Jurkat, Clone E6-1 (cell line): Measurements from ENCODE around the gene ACBD3.
"Not testable (repeated sequence)": the region's sequence is repeated elsewhere in the genome, so short reads cannot be mapped to it uniquely, and the experiment has no call there.

Experiments
- DNase-seq: peaks from one replicate; pipeline ENCODE4 v3.0.0-alpha.2; 2011; ENCODE audit warnings: low read depth, low spot score
- H3K4me3 ChIP-seq: 2 replicates; pipeline ENCODE4 v1.5.1; 2011; ENCODE audit warnings: mild to moderate bottlenecking, low read length, control low read depth, moderate library complexity

The ACBD3 gene

DNA sequence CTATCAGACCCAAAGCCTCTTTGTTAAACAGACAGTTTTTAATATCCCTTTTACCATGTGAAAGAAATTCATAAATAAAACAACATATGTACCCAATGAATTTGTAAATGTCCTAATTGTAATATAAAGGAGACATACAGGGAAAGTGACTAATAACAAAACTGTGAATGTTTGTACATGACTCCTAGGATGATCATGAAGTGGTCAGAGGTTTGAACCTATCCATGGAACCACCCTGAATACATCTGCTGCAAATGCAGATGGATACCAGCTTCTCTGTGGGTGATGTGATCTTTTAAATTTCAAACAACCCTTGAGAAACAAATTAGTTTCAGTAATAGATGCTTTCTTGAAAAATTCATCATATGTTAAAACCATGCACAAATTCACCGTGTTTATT, 16.7 kb upstream of the ACBD3 start:
- DNase-seq, result no peak
- H3K4me3 ChIP-seq, result no peak overlapping the region

DNA sequence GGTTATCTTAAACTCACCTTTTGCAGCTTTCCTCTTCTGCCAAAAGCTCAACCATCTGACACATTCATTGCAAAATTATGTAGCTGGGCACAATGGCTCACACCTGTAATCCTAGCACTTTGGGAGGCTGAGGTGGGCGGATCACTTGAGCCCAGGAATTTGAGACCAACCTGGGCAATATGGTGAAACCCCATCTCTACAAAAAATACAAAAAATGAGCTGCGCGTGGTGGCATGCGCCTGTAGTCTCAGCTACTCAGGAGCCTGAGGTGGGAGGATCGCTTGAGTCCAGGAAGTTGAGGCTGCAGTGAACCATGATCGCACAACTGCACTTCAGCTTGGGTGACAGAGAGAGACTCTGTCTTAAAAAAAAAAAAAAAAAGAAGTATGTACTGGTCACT, 16.1 kb upstream of the ACBD3 start:
- not testable (repeated sequence) for DNase-seq

DNA sequence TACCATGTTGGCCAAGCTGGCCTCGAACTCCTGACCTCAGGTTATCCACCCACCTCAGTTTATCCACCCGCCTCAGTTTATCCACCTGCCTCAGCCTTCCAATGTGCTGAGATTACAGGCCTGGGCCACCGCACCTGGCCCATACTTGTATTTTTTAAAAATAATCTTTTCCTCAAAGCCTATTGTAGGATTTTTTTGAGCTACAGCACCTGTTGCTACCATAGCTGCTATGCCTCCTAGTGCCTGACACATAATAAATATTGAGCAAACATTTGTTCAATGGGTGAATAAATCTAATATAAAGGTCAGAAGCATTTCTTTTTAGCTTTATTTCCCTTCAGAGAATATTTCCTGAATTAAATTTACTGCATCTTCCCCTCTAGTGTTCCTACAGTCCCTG, 15.7 kb upstream of the ACBD3 start:
- H3K4me3 ChIP-seq, result no peak overlapping the region
- no peak for DNase-seq

More for the DNA sequence above, 16.1 kb upstream of the ACBD3 start:
- not testable (repeated sequence) for H3K4me3 ChIP-seq

DNA sequence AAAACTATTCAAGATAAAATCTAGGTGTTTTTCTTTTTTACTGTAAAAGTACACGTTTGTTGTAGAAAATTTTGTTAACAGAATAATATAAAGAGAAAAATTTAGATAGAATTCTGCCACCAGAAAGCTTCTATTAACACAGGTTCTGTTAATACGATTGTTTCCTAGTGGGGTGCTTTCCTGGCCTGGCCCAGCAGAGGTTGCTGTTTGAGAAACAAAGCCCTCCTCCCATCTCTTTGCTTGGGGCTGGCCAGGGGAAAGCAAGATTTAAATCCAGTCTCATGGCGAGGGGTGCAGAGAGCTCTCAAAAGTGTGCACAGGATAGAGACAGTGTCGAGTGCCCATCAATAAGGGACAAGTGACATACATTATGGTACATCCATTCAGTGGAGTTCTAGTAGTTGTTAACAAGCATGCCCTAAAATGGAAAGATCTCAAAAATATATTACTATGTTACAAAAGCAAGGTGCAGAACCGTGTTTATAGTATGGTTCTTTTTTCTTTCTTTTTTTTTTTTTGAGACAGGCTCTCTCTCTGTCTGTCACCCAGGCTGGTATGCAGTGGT, 14.6 kb upstream of the ACBD3 start:
- no peak overlapping the region for H3K4me3 ChIP-seq
- DNase-seq, result no peak

DNA sequence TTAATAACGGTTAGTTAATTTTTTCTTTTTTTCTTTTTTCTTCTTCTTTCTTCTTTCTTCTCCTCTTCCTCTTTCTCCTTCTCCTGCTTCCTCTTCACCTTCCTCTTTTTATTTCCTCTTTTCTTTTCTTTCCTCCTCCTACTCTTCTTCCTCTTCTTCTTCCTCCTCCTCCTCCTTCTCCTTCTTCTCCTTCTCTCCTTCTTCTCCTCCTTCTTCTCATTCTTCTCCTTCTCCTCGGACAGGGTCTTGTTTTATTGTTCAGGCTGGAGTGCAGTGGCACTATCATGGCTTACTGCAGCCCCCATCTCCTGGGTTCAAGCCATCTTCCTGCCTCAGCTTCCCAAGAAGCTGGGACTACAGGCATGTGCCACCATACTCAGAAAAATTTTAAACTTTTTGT, 13.4 kb upstream of the ACBD3 start:
- no peak for DNase-seq
- no peak overlapping the region for H3K4me3 ChIP-seq

GRCh38 chr1:226195144-226195543, 8.6 kb upstream of the ACBD3 start:
- no peak for DNase-seq
- no peak overlapping the region for H3K4me3 ChIP-seq

DNA sequence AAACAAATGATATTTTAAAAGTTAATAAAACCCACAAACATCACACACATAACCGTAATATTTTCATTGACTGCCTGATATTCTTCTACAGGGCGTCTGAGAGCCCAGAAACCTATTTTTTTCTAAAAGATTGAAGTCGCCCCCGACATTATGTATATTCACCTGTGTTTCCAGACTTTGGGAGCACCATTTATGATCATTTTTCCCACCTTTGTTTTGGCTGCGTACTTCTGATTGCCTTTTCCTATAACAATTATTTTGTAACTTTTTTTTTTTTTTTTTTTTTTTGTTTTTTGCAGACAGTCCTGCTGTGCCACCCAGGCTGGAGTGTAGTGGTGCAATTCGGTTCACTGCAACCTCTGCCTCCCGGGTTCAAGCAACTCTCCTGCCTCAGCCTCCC, 839 bp upstream of the ACBD3 start:
- DNase-seq, result no peak
- peak overlapping the region; percentile 88 for H3K4me3 ChIP-seq

GRCh38 chr1:226187019-226187322, 430 bp upstream of the ACBD3 start:
- DNase-seq, result no peak
- peak overlapping the region; percentile 88 for H3K4me3 ChIP-seq

- no peak for DNase-seq
- H3K4me3 ChIP-seq, result peak overlapping the region; percentile 88
Measured at GRCh38 chr1:226185141-226186036, 1.2 kb downstream of the ACBD3 start.

DNA sequence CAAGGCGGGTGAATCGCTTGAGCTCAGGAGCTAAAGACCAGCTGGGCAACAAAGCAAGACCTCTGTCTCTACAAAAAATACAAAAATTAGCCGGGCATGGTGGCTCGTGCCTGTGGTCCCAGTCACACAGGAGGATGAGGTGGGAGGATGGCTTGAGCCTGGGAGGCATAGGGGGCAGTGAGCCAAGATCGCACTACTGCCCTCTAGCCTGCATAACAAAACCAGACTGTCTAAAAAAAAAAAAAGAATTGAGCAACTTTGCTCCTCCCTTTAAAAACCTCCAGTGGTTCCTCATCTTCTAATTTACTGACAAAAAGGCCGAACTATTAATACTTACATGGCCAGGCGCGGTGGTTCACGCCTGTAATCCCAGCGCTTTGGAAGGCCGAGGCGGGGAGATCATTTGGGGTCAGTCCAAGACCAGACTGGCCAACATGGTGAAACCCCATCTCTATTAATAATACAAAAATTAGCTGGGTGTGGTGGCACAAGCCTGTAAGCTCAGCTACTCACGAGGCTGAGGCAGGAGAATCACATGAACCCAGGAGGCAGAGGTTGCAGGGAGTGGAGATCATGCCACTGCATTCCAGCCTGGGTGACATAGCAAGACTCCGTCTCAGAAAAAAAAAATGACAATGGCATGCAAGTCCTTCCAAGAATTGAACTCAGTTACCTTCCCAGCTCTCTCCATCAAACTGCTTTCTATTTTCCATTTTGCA, 4.4 kb downstream of the ACBD3 start:
- H3K4me3 ChIP-seq, result no peak overlapping the region
- no peak for DNase-seq

DNA sequence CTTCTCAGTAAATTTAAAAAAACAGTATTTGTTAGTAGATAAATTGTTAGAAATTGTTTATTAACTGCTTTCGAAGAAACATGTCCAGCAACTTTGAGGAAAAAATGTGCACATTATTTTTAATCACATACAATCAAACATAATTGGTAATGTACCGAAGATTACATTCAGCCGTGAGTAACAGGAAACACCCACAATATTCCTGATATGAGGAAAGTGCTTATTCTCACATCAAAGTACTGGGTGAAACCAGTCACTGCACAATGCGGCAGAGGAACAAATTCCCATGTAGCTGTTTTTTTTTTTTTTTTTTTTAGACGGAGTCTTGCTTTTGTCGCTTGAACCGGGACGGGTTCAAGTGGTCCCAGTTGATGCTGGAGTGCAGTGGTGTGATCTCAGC, 9.7 kb downstream of the ACBD3 start:
- no peak for DNase-seq
- H3K4me3 ChIP-seq, result no peak overlapping the region

DNA sequence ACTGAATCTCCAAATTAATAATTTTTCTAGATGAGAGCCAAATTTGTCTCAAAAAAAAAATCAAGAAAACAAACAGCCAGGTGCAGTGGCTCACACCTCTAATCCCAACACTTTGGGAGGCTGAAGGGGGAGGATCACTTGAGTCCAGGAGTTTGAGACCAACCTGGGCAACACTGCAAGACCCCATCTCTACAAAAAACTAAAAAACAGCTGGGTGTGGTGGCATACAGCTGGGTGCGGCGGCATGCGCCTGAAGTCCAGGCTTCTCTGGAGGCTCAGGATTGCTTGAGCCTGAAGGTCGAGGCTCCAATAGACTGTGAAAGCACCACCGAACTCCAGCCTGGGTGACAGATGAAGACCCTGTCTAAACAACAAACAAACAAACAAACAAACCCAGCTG, 14.0 kb downstream of the ACBD3 start:
- no peak for DNase-seq
- H3K4me3 ChIP-seq, result no peak overlapping the region

GRCh38 chr1:226166341-226166740, 20.2 kb downstream of the ACBD3 start:
- H3K4me3 ChIP-seq, result no peak overlapping the region

DNA sequence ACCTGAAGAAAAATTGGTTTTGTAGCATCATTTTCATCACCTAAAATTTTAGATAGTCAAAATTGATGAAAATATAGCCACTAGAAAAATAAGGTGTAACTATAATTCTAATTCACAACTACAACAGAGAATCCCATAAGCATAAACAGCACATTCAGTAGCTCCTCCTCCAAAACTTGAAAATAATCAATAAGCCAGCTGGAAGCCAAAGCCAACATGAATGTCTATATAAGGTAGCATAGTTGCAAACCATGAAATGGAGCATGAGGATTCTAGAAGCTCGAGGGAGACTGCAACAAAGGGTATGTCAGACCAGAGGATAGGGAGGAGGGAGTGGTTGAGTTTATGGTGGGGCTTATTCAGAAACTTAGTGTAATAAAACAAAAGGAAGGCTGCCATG, 22.4 kb downstream of the ACBD3 start:
- DNase-seq, result no peak
- no peak overlapping the region for H3K4me3 ChIP-seq

More at GRCh38 chr1:226166341-226166740, 20.2 kb downstream of the ACBD3 start:
- DNase-seq, result no peak

DNA sequence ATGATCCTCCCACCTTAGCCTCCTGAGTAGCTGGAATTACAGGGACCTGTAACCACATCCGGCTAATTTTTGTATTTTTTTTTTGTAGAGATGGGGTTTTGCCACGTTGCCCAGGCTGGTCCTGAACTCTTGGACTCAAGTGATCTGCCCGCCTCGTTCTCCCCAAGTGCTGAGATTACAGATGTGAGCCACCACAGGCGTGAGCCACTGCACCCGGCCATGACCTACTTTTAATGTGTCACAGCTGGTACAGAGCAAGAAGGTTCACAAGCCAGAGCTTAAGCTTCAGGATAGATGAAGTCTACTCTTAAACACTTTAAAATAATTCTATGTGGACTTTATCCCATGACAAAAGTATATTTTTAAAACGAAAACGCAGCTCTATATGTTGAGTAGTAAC, 23.6 kb downstream of the ACBD3 start:
- no peak for DNase-seq
- H3K4me3 ChIP-seq, result no peak overlapping the region

GRCh38 chr1:226158983-226159382, 27.6 kb downstream of the ACBD3 start:
- H3K4me3 ChIP-seq, result no peak overlapping the region
- DNase-seq, result no peak

DNA sequence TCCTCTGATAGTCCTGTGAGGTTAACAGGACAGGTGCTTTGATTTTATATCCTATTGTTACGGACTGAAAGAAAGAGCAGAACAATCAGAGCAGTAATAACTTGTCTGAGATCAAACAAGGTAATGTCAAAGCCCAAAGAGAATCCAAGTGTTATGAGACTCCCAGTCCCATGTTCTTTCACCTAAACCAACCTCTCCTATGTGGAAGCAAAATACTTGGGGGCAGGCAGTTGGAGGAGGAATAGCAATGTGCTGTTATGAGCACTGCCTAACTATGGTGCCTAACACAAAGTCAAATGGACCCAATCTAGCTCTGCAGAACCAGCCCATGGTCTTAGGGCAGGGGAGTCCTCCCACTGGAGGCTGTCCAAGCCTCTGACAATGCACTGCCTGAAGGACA, 28.1 kb downstream of the ACBD3 start:
- no peak overlapping the region for H3K4me3 ChIP-seq
- no peak for DNase-seq

DNA sequence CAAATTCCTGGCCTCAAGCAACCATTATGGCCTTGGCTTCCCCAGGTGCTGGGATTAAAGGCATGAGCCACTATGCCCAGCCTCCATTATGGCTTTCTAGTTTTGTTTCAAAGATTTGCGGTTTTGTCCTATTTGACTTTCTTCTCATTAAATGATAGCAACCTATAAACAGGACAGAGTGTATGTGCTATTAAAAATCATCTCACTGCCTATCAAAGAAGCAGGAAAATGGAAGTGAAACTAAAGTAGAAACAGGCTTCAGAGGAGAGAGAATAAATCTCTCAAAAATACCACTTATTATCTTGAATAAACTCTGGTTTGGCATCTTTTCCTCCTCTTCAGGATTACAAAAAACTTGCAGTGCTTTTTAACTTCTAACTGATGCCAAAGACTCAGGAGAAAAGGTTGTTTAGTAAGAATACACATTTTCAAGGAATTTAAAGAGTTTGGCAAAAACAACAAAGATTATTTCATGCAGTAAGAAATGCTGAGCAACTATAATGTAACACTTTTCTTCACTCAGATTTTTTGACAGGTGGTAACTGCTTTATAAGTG, 28.7 kb downstream of the ACBD3 start:
- DNase-seq, result no peak
- no peak overlapping the region for H3K4me3 ChIP-seq

GRCh38 chr1:226154593-226154992, 31.9 kb downstream of the ACBD3 start:
- no peak for DNase-seq
- H3K4me3 ChIP-seq, result no peak overlapping the region

- no peak for DNase-seq
- H3K4me3 ChIP-seq, result no peak overlapping the region
Measured at GRCh38 chr1:226149806-226150205, 36.7 kb downstream of the ACBD3 start.
